ENCODE data around the gene KCNH1.

The KCNH1 gene

DNA sequence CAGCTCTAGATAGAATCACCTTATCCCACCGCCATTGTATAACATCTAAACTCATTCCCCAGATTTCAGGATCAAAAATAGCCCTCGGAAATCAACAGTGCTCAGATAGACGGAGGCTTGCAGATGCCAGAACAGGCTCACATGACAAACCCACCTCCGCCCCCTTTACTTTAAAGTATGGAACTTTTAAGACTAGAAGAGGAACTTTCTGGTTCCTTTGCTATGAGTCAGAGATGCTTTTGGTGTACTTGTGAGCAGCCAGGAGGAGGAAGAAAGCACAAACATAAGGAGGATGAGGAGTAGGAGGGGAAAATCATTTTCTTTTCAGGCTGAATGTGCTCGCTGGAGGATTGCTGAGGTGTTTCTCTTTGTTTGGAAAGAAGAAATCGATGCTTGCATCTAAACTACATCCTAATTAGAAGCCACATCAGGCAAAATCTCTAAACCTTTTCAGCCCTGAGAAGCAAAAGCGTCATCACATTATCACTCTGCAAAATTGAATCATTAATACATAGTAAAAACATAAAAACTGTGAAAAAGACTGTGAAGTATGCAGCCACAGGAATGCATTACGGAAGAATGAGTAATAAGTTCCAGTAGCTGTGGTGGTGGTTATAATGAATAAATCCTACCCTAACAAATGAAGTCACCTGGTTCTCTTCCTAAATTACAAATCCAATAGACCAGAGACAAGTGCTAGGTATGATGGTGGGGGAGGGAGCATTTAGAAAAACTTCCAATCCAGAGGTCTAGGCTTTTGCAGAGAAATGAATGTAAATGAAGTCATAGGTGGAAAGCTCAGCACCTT, 251.3 kb downstream of the KCNH1 start:
- no peaks in the 10 kb centered on the region for H3K4me1 ChIP-seq (ENCODE audit: control insufficient read depth, insufficient read depth, low read length)
- no peaks in the 10 kb centered on the region for H3K27me3 ChIP-seq (ENCODE audit: control insufficient read depth, insufficient read depth, low read length)
- H3K9ac ChIP-seq (ENCODE audit: low read depth, low read length) = no peak overlapping the region
- H3K9me3 ChIP-seq (ENCODE audit: control insufficient read depth, insufficient read depth, low read length) = no peaks in the 10 kb centered on the region
- no peak overlapping the region for H3K4me3 ChIP-seq (ENCODE audit: low read depth, low read length)
- no peaks in the 10 kb centered on the region for H3K36me3 ChIP-seq (ENCODE audit: control insufficient read depth, insufficient read depth, low read length)

DNA sequence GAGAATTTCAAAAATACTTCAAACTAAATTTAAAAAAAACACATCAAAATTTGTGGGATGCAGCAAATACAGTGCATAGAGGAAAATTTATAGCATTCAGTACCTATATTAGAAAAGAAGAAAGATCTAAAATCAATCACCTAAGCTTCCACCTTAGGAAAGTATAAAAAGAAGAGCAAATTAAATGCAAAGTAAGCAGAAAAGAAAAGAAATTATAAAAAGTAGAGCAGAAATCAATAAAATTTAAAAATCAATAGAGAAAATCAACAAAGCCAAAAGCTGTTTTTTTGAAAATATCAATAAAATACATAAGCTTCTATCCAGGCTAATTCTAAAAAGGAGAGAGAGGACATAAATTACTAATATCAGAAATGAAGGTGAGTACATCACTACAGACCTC, 255.4 kb downstream of the KCNH1 start:
- Histone ChIP-seq H3K27me3 (ENCODE audit: control insufficient read depth, insufficient read depth, low read length) (no peaks in the 10 kb centered on the region), H3K9me3 (ENCODE audit: control insufficient read depth, insufficient read depth, low read length) (no peaks in the 10 kb centered on the region), H3K4me3 (ENCODE audit: low read depth, low read length) (no peak overlapping the region), H3K36me3 (ENCODE audit: control insufficient read depth, insufficient read depth, low read length) (no peaks in the 10 kb centered on the region), H3K4me1 (ENCODE audit: control insufficient read depth, insufficient read depth, low read length) (no peaks in the 10 kb centered on the region), H3K9ac (ENCODE audit: low read depth, low read length) (no peak overlapping the region)

- no peaks in the 10 kb centered on the region for H3K36me3 ChIP-seq (ENCODE audit: control insufficient read depth, insufficient read depth, low read length)
Measured at GRCh38 chr1:210876275-210876674, 257.7 kb downstream of the KCNH1 start.

GRCh38 chr1:210866532-210866931, 267.4 kb downstream of the KCNH1 start:
- Histone ChIP-seq H3K27me3 (ENCODE audit: control insufficient read depth, insufficient read depth, low read length) (no peaks in the 10 kb centered on the region), H3K9me3 (ENCODE audit: control insufficient read depth, insufficient read depth, low read length) (no peaks in the 10 kb centered on the region), H3K4me3 (ENCODE audit: low read depth, low read length) (no peak overlapping the region), H3K4me1 (ENCODE audit: control insufficient read depth, insufficient read depth, low read length) (no peaks in the 10 kb centered on the region), H3K9ac (ENCODE audit: low read depth, low read length) (no peak overlapping the region), H3K36me3 (ENCODE audit: control insufficient read depth, insufficient read depth, low read length) (no peaks in the 10 kb centered on the region)

More at GRCh38 chr1:210876275-210876674, 257.7 kb downstream of the KCNH1 start:
- Histone ChIP-seq H3K27me3 (ENCODE audit: control insufficient read depth, insufficient read depth, low read length) (no peaks in the 10 kb centered on the region), H3K4me1 (ENCODE audit: control insufficient read depth, insufficient read depth, low read length) (no peaks in the 10 kb centered on the region), H3K4me3 (ENCODE audit: low read depth, low read length) (no peak overlapping the region), H3K9ac (ENCODE audit: low read depth, low read length) (no peak overlapping the region), H3K9me3 (ENCODE audit: control insufficient read depth, insufficient read depth, low read length) (no peaks in the 10 kb centered on the region)

DNA sequence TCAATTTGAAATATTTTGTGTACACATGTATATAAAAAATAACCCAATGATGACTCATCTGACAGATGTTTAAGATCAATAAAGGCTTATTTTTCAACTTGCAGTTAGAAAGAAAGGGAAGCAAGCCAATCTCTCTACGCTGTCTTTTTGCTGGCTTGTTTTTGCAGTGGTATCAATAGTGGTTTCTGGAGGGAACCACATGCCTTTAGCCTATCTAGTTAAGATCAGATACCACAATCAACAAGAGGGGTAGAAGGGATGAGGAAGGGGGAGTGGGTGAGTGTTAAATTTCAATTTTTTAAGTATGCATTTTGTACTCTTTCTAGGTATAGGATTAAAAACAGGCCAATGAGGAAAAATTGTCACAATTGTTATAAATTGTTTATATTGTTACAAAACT, 276.2 kb downstream of the KCNH1 start:
- Histone ChIP-seq H3K36me3 (ENCODE audit: control insufficient read depth, insufficient read depth, low read length) (no peaks in the 10 kb centered on the region), H3K27me3 (ENCODE audit: control insufficient read depth, insufficient read depth, low read length) (no peaks in the 10 kb centered on the region), H3K9ac (ENCODE audit: low read depth, low read length) (no peak overlapping the region), H3K9me3 (ENCODE audit: control insufficient read depth, insufficient read depth, low read length) (no peaks in the 10 kb centered on the region), H3K4me3 (ENCODE audit: low read depth, low read length) (no peak overlapping the region), H3K4me1 (ENCODE audit: control insufficient read depth, insufficient read depth, low read length) (no peaks in the 10 kb centered on the region)

- no peaks in the 10 kb centered on the region for H3K27me3 ChIP-seq (ENCODE audit: control insufficient read depth, insufficient read depth, low read length)
- H3K9ac ChIP-seq (ENCODE audit: low read depth, low read length) = no peak overlapping the region
- no peak overlapping the region for H3K4me3 ChIP-seq (ENCODE audit: low read depth, low read length)
- H3K4me1 ChIP-seq (ENCODE audit: control insufficient read depth, insufficient read depth, low read length) = no peaks in the 10 kb centered on the region
- H3K9me3 ChIP-seq (ENCODE audit: control insufficient read depth, insufficient read depth, low read length) = no peaks in the 10 kb centered on the region
- no peaks in the 10 kb centered on the region for H3K36me3 ChIP-seq (ENCODE audit: control insufficient read depth, insufficient read depth, low read length)
Measured at GRCh38 chr1:210857146-210857663, 276.7 kb downstream of the KCNH1 start.

GRCh38 chr1:210855440-210855839, 278.5 kb downstream of the KCNH1 start:
- no peaks in the 10 kb centered on the region for H3K27me3 ChIP-seq (ENCODE audit: control insufficient read depth, insufficient read depth, low read length)
- H3K36me3 ChIP-seq (ENCODE audit: control insufficient read depth, insufficient read depth, low read length) = no peaks in the 10 kb centered on the region
- H3K9me3 ChIP-seq (ENCODE audit: control insufficient read depth, insufficient read depth, low read length) = no peaks in the 10 kb centered on the region
- H3K4me1 ChIP-seq (ENCODE audit: control insufficient read depth, insufficient read depth, low read length) = no peaks in the 10 kb centered on the region
- H3K9ac ChIP-seq (ENCODE audit: low read depth, low read length) = no peak overlapping the region
- H3K4me3 ChIP-seq (ENCODE audit: low read depth, low read length) = no peak overlapping the region

DNA sequence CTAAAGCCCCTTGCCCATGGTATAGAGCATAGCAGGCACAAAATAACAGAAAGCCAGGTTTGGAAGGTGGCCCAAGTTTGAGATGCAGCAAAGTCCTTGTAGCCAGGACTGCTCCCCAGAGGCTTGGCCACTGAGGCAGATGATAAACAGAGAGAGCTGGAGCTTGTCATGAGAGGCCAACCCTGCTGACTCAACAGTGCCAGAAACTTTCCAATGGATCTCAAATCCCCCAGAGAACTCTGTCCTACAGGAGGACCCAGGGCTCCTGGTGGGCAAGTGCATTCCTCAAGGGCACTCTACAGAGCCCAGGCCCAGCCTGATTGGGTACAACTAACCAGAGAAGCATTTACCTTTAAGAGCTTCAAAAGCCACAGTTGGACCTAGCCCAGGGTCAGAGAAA, 280.7 kb downstream of the KCNH1 start:
- Histone ChIP-seq H3K9me3 (ENCODE audit: control insufficient read depth, insufficient read depth, low read length) (no peaks in the 10 kb centered on the region), H3K9ac (ENCODE audit: low read depth, low read length) (no peak overlapping the region), H3K4me1 (ENCODE audit: control insufficient read depth, insufficient read depth, low read length) (no peaks in the 10 kb centered on the region), H3K27me3 (ENCODE audit: control insufficient read depth, insufficient read depth, low read length) (no peaks in the 10 kb centered on the region), H3K4me3 (ENCODE audit: low read depth, low read length) (no peak overlapping the region), H3K36me3 (ENCODE audit: control insufficient read depth, insufficient read depth, low read length) (no peaks in the 10 kb centered on the region)

DNA sequence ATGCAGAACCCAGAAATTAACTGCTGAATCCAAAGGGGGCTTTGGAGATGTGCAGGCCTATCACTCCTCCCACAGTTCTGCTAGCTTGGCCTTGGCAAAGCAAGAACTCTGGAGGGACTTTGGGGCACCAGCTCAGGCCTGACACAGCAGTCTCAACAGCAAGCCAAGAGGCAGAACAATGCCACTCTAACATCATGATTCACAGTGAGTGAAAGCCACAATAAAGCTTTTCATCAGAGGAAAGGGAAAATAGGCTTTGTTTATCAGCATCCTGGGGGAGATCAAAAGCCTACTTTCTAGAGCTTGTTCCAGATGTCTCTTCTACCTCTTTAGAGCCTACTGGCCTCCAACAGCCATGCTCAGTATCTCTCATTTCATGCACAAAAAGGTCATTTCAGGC, 283.4 kb downstream of the KCNH1 start:
- Histone ChIP-seq H3K4me3 (ENCODE audit: low read depth, low read length) (no peak overlapping the region), H3K4me1 (ENCODE audit: control insufficient read depth, insufficient read depth, low read length) (no peaks in the 10 kb centered on the region), H3K27me3 (ENCODE audit: control insufficient read depth, insufficient read depth, low read length) (no peaks in the 10 kb centered on the region), H3K36me3 (ENCODE audit: control insufficient read depth, insufficient read depth, low read length) (no peaks in the 10 kb centered on the region), H3K9ac (ENCODE audit: low read depth, low read length) (no peak overlapping the region), H3K9me3 (ENCODE audit: control insufficient read depth, insufficient read depth, low read length) (no peaks in the 10 kb centered on the region)

DNA sequence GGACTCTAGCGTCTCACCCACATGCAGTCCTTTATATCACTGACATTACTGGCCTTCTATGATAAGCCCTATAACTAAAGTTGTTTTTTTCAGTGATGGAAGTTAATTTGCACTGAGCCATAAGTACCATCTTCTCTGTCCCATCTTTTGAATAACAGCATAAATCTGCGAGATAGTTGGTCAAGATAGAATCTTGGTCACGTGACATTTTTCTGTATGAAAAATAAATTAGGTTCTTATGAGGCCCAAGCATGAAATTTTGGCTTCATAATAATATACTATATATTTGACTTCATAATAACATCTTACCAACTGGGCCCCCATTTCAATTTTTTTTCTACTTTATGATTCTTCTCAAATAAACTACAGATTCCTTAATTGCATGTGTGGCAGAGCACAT, 285.5 kb downstream of the KCNH1 start:
- no peak overlapping the region for H3K9ac ChIP-seq (ENCODE audit: low read depth, low read length)
- H3K9me3 ChIP-seq (ENCODE audit: control insufficient read depth, insufficient read depth, low read length) = no peaks in the 10 kb centered on the region
- no peak overlapping the region for H3K4me3 ChIP-seq (ENCODE audit: low read depth, low read length)
- no peaks in the 10 kb centered on the region for H3K36me3 ChIP-seq (ENCODE audit: control insufficient read depth, insufficient read depth, low read length)
- H3K4me1 ChIP-seq (ENCODE audit: control insufficient read depth, insufficient read depth, low read length) = no peaks in the 10 kb centered on the region
- H3K27me3 ChIP-seq (ENCODE audit: control insufficient read depth, insufficient read depth, low read length) = no peaks in the 10 kb centered on the region

DNA sequence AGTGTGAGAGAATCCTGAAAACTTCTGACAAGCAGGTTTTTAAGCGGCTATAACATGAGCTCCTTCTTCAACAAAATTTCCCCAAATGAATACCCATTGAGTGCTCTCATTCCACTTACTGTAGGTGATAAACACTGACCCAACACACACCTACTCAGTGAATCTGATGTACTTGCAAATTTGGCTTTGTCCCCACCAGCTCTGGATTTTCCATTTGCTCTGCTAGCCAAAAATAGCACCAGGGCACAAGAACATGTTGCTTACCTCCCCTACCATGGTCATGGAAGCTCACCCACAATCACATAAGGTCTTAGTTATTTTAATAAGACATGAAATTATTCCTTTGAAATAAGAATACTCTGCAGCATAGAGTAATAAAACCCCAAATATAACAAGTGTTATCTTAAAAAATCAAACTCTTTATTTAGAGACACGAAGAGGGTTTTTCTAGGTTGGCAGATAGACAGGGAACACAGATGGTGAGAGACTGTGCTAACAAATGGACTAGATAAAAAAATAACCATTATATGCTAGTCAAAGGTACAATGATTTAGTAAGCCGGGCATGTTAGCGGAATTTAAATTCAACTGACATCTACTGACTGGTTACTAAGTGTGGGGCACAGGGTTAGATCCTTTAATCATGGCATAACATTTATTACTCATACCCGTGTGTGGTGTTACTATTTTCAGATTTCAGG, 291.9 kb downstream of the KCNH1 start:
- Histone ChIP-seq H3K4me1 (ENCODE audit: control insufficient read depth, insufficient read depth, low read length) (no peaks in the 10 kb centered on the region), H3K4me3 (ENCODE audit: low read depth, low read length) (no peak overlapping the region), H3K9ac (ENCODE audit: low read depth, low read length) (no peak overlapping the region), H3K9me3 (ENCODE audit: control insufficient read depth, insufficient read depth, low read length) (no peaks in the 10 kb centered on the region), H3K27me3 (ENCODE audit: control insufficient read depth, insufficient read depth, low read length) (no peaks in the 10 kb centered on the region), H3K36me3 (ENCODE audit: control insufficient read depth, insufficient read depth, low read length) (no peaks in the 10 kb centered on the region)

Data from iPS-15b (cell line).